GM21447 (cell line): ENCODE results near the gene OSBPL8.

Experiments used
- ATAC-seq: cut with Tn5 transposase; IDR thresholded peaks from one replicate; pipeline ENCODE4 v1.9.1; 2021; ENCODE audit not compliant: unreplicated experiment

Gene OSBPL8

GRCh38 chr12:76312315-76312714 lies 247.3 kb downstream of the OSBPL8 start:
- ATAC-seq = no peak

GRCh38 chr12:76311796-76312195 lies 247.8 kb downstream of the OSBPL8 start:
- no peak for ATAC-seq

- no peak for ATAC-seq
These were observed 249.5 kb downstream of the OSBPL8 start for GRCh38 chr12:76310110-76310509.

GRCh38 chr12:76308866-76309265 lies 250.7 kb downstream of the OSBPL8 start:
- no peak for ATAC-seq

GRCh38 chr12:76307083-76307482 lies 252.5 kb downstream of the OSBPL8 start:
- ATAC-seq = no peak

- no peak for ATAC-seq
These were observed 255.5 kb downstream of the OSBPL8 start for GRCh38 chr12:76303989-76304460.

GRCh38 chr12:76303365-76303764 lies 256.2 kb downstream of the OSBPL8 start:
- no peak for ATAC-seq
